ENCODE data around the gene APCDD1L.
"Not testable (repeated sequence)": the region's sequence is repeated elsewhere in the genome, so short reads cannot be mapped to it uniquely, and the experiment has no call there.

APCDD1L gene

DNA sequence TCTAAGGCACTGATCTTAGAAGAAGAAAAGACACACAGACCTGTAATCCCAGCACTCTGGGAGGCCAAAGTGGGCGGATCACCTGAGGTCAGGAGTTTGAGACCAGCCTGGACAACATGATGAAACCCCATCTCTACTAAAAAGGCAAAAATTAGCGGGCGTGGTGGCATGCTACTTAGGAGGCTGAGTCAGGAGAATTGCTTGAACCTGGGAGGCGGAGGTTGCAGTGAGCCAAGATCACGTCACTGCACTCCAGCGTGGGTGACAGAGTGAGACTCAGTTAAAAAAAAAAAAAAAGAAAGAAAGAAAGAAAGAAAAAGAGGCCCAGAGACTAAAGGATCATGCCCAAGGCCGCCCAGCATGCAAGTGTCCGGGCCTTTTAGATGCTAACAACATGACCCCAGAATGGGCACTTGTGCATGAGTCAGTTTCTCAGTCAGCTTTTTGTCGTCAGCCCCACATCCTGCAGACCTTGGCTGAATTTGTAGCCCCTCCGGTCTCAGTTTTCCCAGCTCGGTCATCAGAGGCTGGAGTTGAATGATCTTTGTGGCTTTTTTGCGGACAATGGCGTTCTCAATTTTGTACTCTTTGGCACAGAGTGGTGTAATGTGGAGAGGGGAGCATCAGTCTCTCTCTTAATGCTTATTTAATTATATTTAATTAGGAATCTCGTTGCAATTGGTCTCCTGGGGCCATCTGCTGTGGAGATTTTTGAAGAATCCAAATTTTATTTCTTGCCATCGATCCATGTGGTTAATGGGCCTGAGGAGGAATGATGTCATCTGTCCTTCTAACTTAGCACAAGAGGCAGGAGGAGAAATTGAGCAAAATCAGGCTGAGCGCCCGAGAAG, 30.6 kb upstream of the APCDD1L start:
- no peak for FAIRE-seq
- DNase-seq (ENCODE audit: insufficient read length, low spot score) = no peak
- TF ChIP-seq TAF1 (IDR thresholded peaks at IDR 0.05; ENCODE audit: low read depth, low read length) (no peak), POLR2A (IDR thresholded peaks at IDR 0.05; ENCODE audit: low read depth, low read length) (no peak), POLR2AphosphoS5 (IDR thresholded peaks at IDR 0.05; ENCODE audit: low read depth, low read length) (no peak), POU2F2 (IDR thresholded peaks at IDR 0.05; ENCODE audit: low read depth, low read length) (no peak), SPI1 (IDR thresholded peaks at IDR 0.05; ENCODE audit: low read depth, low read length) (no peak), PAX5 (IDR thresholded peaks at IDR 0.05; ENCODE audit: insufficient read depth, low read length, severe bottlenecking) (no peak)

GRCh38 chr20:58544891-58545290, 29.7 kb upstream of the APCDD1L start:
- FAIRE-seq = no peak
- TF ChIP-seq POLR2A (IDR thresholded peaks at IDR 0.05; ENCODE audit: low read depth, low read length) (no peak), TAF1 (IDR thresholded peaks at IDR 0.05; ENCODE audit: low read depth, low read length) (no peak), POLR2AphosphoS5 (IDR thresholded peaks at IDR 0.05; ENCODE audit: low read depth, low read length) (no peak), POU2F2 (IDR thresholded peaks at IDR 0.05; ENCODE audit: low read depth, low read length) (no peak)
- no peak for DNase-seq (ENCODE audit: insufficient read length, low spot score)

DNA sequence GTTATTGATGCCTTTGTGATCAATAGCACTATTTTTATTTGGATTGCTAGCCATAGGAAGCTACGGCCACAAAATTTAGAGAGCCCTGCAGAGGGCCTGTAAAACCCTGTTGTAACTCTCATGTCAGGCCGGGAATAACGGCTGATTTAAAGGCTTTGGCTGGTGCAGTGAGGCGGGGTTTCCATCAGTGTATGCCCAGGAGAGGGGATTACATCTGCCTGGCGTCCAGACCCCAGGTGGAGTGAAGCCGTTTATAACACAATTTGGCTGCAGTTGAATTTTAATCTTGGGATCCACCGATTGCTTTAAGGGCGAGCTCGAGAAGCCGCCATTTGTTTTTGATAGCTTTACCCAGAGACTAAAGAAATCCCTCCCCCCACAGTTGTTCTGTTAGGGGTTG, 29.1 kb upstream of the APCDD1L start:
- FAIRE-seq (no peak), DNase-seq (ENCODE audit: insufficient read length, low spot score) (no peak)
- no peak for TF ChIP-seq TAF1 (IDR thresholded peaks at IDR 0.05; ENCODE audit: low read depth, low read length)
- TF ChIP-seq SPI1 (IDR thresholded peaks at IDR 0.05; ENCODE audit: low read depth, low read length) = no peak
- TF ChIP-seq POLR2AphosphoS5 (IDR thresholded peaks at IDR 0.05; ENCODE audit: low read depth, low read length) = no peak
- TF ChIP-seq POLR2A (IDR thresholded peaks at IDR 0.05; ENCODE audit: low read depth, low read length) = no peak
- no peak for TF ChIP-seq PAX5 (IDR thresholded peaks at IDR 0.05; ENCODE audit: insufficient read depth, low read length, severe bottlenecking)
- no peak for TF ChIP-seq POU2F2 (IDR thresholded peaks at IDR 0.05; ENCODE audit: low read depth, low read length)

DNA sequence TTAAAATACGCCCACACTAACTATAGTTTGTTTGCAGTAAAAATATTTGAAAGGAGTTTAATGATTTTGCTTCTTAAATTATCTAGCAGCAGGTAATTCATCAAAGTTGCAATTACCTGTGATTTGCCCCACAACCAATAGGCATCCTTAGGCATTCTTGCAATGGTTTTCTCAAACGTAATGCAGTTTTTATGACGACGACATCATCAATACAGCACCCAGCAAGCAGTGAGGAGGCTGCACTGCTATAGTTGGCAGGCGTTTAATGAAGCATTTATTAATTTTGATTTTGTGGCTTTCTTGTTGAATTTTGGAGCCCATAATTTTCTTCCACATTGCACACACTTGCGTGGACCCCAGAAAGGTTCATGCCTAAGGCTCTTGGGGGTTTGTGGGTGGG, 28.1 kb upstream of the APCDD1L start:
- no peak for FAIRE-seq
- DNase-seq (ENCODE audit: insufficient read length, low spot score) = no peak
- TF ChIP-seq POLR2AphosphoS5 (IDR thresholded peaks at IDR 0.05; ENCODE audit: low read depth, low read length) (no peak), SPI1 (IDR thresholded peaks at IDR 0.05; ENCODE audit: low read depth, low read length) (no peak), PAX5 (IDR thresholded peaks at IDR 0.05; ENCODE audit: insufficient read depth, low read length, severe bottlenecking) (no peak), POLR2A (IDR thresholded peaks at IDR 0.05; ENCODE audit: low read depth, low read length) (no peak), TAF1 (IDR thresholded peaks at IDR 0.05; ENCODE audit: low read depth, low read length) (no peak), POU2F2 (IDR thresholded peaks at IDR 0.05; ENCODE audit: low read depth, low read length) (no peak)

- FAIRE-seq = no peak
- no peak for DNase-seq (ENCODE audit: insufficient read length, low spot score)
- TF ChIP-seq POLR2AphosphoS5 (IDR thresholded peaks at IDR 0.05; ENCODE audit: low read depth, low read length) (no peak), TAF1 (IDR thresholded peaks at IDR 0.05; ENCODE audit: low read depth, low read length) (no peak)
Observed at GRCh38 chr20:58542411-58543095, 27.4 kb upstream of the APCDD1L start.

DNA sequence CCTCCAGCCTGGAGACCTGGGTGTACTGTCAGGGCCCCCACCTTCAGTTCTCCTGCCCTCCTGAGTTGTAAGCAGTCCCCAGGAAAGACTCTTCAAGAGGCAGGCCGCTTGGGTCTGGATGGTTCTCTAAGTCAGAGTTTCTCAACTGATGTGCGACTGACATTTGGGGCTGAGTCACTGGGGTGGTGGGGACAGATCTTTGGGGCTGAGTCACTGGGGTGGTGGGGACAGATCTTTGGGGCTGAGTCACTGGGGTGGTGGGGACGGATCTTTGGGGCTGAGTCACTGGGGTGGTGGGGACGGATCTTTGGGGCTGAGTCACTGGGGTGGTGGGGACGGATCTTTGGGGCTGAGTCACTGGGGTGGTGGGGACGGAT, 26.8 kb upstream of the APCDD1L start:
- not testable (repeated sequence) for FAIRE-seq; DNase-seq (ENCODE audit: insufficient read length, low spot score)

- no peak for DNase-seq (ENCODE audit: insufficient read length, low spot score)
- no peak for TF ChIP-seq SPI1 (IDR thresholded peaks at IDR 0.05; ENCODE audit: low read depth, low read length)
- no peak for TF ChIP-seq POLR2AphosphoS5 (IDR thresholded peaks at IDR 0.05; ENCODE audit: low read depth, low read length)
- no peak for TF ChIP-seq TAF1 (IDR thresholded peaks at IDR 0.05; ENCODE audit: low read depth, low read length)
- TF ChIP-seq POU2F2 (IDR thresholded peaks at IDR 0.05; ENCODE audit: low read depth, low read length) = no peak
- TF ChIP-seq POLR2A (IDR thresholded peaks at IDR 0.05; ENCODE audit: low read depth, low read length) = no peak
- no peak for TF ChIP-seq PAX5 (IDR thresholded peaks at IDR 0.05; ENCODE audit: insufficient read depth, low read length, severe bottlenecking)
- no peak for FAIRE-seq
Observed at GRCh38 chr20:58538752-58539151, 23.6 kb upstream of the APCDD1L start.

- TF ChIP-seq SPI1 (IDR thresholded peaks at IDR 0.05; ENCODE audit: low read depth, low read length) (no peak), POU2F2 (IDR thresholded peaks at IDR 0.05; ENCODE audit: low read depth, low read length) (no peak), TAF1 (IDR thresholded peaks at IDR 0.05; ENCODE audit: low read depth, low read length) (no peak), POLR2AphosphoS5 (IDR thresholded peaks at IDR 0.05; ENCODE audit: low read depth, low read length) (no peak), PAX5 (IDR thresholded peaks at IDR 0.05; ENCODE audit: insufficient read depth, low read length, severe bottlenecking) (no peak), POLR2A (IDR thresholded peaks at IDR 0.05; ENCODE audit: low read depth, low read length) (no peak)
- no peak for DNase-seq (ENCODE audit: insufficient read length, low spot score)
- FAIRE-seq = no peak
Observed at GRCh38 chr20:58537831-58538230, 22.6 kb upstream of the APCDD1L start.

- no peak for DNase-seq (ENCODE audit: insufficient read length, low spot score)
- no peak for TF ChIP-seq SPI1 (IDR thresholded peaks at IDR 0.05; ENCODE audit: low read depth, low read length)
- no peak for TF ChIP-seq POU2F2 (IDR thresholded peaks at IDR 0.05; ENCODE audit: low read depth, low read length)
- FAIRE-seq = no peak
Observed at GRCh38 chr20:58536289-58536688, 21.1 kb upstream of the APCDD1L start.

DNA sequence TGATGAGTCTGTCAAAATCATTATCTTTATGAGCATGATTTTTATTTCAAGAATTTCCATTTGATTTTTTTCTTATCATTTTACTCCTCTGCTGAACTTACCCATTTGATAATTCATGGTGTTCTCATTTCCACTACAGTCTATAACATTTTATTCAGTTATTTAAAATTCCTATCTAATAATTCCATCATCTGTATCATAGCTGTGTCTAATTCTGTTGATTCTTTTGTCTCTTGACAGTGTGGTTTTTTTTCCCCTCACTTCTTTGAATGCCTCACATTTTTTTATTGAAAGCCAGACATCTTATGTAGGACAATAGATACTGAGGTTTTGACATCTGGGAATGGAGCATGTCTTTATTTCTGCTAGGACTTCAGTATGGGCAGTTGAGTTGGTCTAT, 16.5 kb upstream of the APCDD1L start:
- FAIRE-seq (no peak), DNase-seq (ENCODE audit: insufficient read length, low spot score) (no peak)
- TF ChIP-seq TAF1 (IDR thresholded peaks at IDR 0.05; ENCODE audit: low read depth, low read length) (no peak), SPI1 (IDR thresholded peaks at IDR 0.05; ENCODE audit: low read depth, low read length) (no peak), PAX5 (IDR thresholded peaks at IDR 0.05; ENCODE audit: insufficient read depth, low read length, severe bottlenecking) (no peak), POU2F2 (IDR thresholded peaks at IDR 0.05; ENCODE audit: low read depth, low read length) (no peak), POLR2AphosphoS5 (IDR thresholded peaks at IDR 0.05; ENCODE audit: low read depth, low read length) (no peak), POLR2A (IDR thresholded peaks at IDR 0.05; ENCODE audit: low read depth, low read length) (no peak)

Measured in GM12891 (cell line).